H1 (cell line): ENCODE data around the gene ISG15. TPM values are rescaled to one million over a fixed set of nuclear protein-coding genes. Genes with fewer than 3 reads are reported as not detected.

Source experiments
- BCL11A ChIP-seq, 2 experiments: IDR thresholded peaks; one replicate each; pipeline ENCODE4 v1.6.1; 2011; ENCODE audit warnings: low read depth in 2 of 2, low read length in 2 of 2, mild to moderate bottlenecking in 2 of 2
- EP300 ChIP-seq, 2 experiments: IDR thresholded peaks; 1 replicate in 1 of 2; 2 replicates in 1 of 2; pipeline ENCODE4 v1.6.1; 2011 to 2012; ENCODE audit warnings: low read depth in 2 of 2, low read length in 2 of 2, mild to moderate bottlenecking in 2 of 2, borderline replicate concordance in 1 of 2, inconsistent platforms in 1 of 2, moderate library complexity in 1 of 2
- polyA plus RNA-seq, 7 experiments: library from polyadenylated mRNA; depleted of rRNA in 3 of 7; stranded (reverse) in 5 of 7; unstranded in 2 of 7; fragments of >200 nt in 5 of 7; fragments of 200-250 nt in 2 of 7; gene quantifications; 1 replicate in 5 of 7; 2 replicates in 1 of 7; 4 replicates in 1 of 7; pipeline versions ENCODE4 v1.2.1 to v1.2.3, GENCODE V29; 2011 to 2013; ENCODE audit warnings: missing spikeins in 2 of 7, mixed read lengths in 2 of 7
- total RNA-seq: library from RNA; stranded (reverse); fragmentation: NEBNext Ultra II Directional; extraction: Animal tissue kit (Norgen Biotek cat#: 25700); gene quantifications from 2 replicates; pipeline ENCODE4 v1.2.1, GENCODE V29; 2021

ISG15 gene
- total and polyA plus RNA-seq, 2 of the 8 experiments (the other 6 are each of a cell fraction or from before 2014, with no cell fraction given) = 29.3 to 121 TPM

DNA sequence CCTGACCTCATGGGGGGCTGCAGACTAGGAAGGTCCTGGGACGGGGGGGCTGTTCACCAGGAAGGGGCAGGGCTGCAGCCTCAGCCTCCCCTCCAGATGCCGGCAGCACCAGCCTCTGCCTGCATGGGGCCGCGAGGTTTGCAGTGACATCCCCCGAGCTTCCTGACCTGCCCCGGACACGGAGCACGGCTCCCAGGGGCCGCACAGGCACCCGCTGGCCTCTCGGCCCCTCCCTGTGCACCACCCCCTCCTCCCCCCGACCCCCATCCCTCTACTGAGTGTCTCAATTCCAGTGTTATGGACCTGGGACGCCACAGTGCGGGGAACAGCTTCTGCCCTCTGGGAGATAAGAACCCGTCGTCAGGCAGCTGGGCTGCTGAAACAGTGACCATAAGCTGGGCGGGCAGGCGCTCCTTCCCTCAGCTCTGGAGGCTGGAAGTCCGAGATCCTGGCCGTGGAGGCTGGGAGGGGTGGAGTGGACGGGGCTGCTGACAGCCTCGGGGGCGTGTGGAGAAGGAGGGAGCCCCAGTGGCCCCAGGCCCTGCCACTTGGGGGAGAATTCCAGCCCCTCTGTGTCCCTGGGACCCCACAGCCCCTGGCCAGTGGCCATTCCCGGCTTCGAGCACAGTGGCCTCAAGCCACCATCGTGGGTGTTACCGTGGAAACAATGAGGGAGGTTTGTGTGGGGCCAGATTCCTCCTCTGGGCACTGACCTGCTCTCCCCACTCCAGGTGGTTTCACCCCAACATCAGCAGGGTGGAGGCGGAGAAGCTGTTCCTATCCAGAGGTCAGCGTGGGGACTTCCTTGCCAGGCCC is 49.3 kb downstream of the ISG15 start (continued):
- TF ChIP-seq EP300 (IDR thresholded peaks at IDR 0.05; ENCODE audit: borderline replicate concordance in 1 of 2, low read depth in 2 of 2, low read length in 2 of 2) (no peak), BCL11A (IDR thresholded peaks at IDR 0.05; ENCODE audit: low read depth in 2 of 2, low read length in 2 of 2) (no peak)
